ENCODE measurements around the gene SPPL2B.

The SPPL2B gene

DNA sequence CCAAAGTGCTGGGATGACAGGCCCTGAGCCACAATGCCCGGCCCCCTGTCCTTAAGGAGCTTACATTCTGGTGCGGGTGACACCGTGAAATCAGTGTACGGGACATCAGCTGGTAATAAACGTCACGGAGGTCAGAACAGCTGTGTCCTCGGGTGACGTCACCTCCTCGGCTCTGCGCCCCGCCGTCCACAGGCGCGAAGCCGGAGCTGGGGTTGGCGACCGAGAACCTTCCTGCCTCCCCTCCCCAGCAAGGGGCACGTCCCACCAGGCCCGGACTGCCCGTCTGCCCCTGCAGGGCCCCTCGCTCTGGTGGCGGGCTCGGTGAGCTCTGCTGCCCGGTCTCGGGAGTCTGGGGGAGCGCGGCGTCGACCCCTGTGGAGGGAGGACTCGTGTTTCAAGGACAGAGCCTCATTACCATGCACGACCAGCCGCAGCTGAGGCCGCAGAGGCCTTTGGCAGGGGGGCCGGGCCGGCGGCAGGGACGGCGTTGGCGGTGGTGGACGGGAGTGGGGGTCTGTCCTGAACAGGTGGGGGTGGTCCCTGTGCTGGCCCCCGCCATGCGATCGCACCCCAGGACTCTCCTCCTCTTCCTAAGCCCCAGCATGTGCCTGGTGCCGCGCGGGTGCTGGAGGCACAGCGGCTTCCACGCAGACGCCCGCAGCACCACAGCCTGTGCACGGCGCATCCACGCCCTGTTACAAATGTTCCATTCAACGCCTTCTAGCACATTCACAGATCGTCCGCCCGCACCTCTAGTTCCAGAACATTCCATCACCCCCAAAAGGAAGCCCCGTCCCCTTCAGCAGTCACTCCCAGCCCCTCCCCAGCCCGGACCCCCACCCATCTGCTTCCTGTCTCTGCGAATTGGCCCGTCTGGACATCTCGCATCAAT is 25.9 kb upstream of the SPPL2B start:
- DNase-seq: peak; percentile 37

DNA sequence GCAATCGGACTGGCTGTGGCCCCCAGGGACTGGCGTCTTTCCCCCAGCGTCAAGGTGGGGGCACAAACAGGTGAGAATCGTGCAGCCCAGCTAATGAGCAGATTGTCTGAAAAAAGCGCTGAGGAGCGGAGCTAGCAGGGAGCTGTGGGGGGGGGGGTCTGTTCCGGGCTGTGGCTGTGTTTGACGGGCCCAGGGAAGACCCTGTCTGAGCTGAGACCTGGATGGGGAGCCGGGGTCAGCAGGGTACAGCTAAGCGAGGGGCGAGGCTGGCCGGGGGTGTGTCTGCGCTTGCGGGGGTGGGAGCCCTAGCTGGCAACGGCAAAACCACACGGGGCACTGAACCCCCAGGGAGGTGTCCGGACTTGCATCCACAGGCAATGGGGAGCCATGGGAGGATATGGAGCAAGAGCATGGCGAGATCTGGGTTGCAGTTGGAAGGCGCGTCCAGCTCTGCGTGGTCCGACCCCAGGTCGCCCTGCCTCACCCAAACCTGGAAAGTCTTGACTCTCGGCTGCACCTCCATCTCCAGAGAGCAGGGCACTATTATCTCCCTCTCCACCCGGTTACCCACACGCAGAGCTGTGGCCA is 25.2 kb upstream of the SPPL2B start:
- DNase-seq: no peak

DNA sequence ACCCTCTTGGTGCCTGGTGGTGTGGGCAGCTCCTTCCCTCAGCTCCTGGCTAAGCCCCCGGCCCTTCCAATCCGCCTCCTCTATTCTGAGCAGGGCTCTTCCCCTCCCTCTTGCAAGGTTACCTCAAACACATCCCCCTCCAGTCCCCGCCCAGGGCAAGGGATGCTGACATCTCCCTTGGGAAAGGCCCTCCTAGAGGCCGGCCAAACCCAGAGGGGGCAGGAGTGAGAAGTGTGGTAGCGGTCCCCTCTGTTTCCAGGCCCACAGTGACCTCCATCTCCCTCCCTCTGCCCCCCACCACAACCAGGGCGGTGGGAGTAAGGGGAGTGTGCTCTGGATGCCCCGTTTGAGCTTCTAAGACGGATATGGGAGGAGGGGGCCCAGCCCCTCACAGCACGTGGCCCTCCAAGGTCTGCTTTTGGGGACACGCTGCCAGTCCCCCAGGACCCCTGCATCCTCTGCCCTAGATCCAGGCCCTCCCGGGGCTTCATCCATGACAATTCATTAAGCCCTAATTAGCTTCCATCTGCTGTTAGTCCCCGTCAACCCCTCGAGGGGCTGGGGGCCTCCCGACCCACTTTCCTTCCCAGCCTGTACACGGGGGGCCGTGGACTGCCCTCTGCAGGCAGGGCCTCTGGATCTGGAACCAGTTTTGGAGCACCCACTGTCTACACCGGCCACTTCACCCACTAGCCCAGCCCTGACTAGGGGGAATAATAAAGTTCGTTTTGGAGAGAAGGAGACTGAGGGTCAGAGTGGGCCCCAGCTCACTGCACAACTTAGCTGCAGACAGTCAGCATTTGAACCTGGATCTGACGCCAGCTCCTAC is 22.8 kb upstream of the SPPL2B start:
- no peak for DNase-seq

DNA sequence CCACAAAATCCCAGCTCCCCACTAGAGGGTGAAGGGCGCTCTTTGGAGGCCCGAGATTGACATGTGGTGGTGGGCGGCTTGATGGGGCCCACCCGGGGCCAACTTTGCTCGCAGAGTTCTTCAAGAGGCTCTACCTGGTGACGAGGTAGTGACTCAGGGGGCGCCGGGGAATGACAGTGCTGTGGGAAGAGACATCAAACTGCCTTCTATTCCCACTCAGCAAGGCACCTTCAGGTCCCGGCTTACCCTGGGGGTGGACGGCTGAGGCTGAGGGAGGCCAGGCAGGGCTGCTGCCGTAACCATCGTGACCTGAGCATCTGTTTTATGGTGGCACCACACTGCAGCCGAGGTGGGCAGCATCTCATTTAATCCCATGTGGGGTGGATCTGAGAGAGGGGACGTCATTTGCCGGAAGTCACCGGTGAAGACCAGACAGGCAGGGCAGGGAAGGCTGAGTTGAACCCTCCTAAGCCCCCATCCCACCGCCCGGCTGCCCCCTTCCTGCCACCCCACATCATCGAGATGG is 22.1 kb upstream of the SPPL2B start:
- DNase-seq: no peak

DNA sequence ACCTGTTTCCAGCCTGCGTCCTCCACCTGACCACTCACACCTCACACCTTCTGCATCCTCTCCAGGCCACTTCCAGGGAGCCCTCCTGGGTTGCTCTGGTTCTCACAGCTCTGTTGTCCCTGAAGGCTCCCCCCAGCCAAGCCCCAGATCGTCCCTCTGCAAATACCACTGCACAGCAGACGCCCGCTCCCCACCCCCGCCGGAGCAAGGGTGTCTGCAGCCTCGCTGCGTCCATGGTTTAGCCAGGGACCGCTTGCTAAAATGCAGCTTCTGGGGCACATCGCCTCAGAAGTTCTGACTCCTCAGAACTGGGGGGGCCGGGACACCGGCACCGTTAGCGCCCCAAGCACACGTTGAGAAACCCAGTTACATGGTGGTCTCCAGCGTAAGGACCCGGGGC is 21.5 kb upstream of the SPPL2B start:
- DNase-seq: no peak

DNA sequence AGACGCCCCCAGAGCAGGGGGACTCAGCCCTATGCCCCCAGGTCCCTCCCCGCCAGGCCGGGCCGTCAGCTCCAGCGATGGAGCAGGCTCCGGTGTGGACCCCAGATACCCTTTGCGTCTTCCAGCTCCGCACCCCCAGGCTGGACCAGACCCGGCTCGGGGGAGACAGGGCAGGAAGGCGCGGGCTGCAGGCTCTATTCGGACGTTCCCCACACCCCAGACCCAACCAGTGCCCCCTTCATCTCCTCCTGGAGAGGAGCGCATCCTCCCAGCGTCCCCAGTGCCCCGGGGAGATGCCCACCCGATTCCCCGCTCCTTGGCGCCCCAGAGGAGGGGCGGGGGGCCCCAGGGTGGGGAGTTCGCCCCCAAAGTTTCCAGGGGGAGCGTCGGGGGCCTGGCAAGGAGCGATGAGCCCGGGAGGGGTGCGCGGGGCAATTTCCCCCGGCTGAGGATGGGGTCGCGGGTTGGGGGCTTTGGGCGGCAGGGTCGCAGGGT is 20.9 kb upstream of the SPPL2B start:
- DNase-seq: no peak

DNA sequence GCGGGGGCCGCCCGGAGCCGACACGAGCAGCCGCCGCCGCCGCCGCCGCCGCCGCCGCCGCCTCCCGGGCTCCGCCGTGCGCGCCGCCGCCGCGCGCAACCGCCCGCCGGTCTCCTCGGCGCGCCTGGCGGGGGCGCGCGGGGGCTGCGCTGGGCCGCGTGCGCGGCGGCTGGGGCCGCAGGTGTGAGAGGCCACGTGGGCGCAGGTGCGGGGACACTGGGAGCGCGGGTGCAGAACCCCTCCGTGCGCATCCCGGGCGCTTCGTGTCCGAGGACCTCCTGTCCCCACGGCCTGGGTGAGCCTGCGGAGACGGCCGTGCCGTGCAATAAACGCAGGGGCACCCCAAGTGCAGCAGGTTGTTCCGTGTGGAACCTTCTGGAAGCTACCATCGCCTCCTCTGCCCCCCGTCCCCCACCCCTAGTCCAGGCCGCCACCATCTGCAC is 20.3 kb upstream of the SPPL2B start, which contains the start of gene LINGO3:
LINGO3 (minus strand) TSS at position 41 of the 443 bp plus-strand sequence. CDS start 16,378 bp downstream, outside the sequence.
- no peak for DNase-seq

DNA sequence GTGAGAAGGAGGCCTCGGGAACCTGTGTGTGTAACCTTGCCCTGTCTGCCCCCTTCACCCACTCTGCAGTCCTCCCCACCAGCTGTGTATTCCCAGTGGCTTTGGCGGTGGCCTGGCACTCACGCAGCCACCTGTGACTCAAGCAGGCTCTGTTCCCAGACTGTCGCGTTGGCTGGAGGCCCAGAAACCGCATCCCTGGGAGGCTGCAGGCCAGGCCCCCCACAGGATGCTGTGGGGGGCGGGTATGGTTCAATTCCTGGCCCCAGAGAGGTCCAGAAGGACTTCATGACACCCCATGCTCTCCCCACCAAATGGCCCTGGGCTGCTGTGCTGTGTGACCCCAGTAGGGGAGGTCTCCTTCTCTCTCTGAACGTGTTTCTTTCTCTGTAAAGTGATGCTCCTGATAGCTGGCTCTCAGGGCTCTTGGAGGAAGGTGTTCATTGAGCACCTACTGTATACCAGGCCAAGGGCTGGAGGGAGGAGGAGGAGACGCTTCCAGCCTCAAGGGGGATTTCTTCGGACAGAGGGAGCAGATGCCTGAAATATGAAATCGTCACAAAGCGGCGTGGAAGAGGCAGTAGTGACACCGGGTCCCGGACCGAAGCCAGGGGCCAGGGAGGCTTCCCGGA is 18.6 kb upstream of the SPPL2B start:
- no peak for DNase-seq

DNA sequence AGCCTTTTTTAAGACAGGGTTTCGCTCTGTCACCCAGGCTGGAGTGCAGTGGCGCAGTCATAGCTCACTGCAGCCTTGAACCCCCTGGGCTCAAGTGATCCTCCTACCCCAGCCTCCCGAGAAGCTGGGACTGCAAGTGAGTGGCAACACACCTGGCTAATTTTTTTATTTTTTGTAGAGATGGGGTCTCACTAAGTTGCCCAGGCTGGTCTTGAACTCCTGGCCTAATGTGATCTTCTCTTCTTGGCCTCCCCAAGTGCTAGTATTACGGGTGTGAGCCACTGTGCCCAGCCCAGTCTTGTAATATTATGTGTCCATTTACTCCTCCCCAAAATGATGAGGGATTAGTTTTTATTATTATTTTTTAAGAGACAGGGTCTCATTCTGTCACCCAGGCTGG is 17.4 kb upstream of the SPPL2B start:
- no peak for DNase-seq

DNA sequence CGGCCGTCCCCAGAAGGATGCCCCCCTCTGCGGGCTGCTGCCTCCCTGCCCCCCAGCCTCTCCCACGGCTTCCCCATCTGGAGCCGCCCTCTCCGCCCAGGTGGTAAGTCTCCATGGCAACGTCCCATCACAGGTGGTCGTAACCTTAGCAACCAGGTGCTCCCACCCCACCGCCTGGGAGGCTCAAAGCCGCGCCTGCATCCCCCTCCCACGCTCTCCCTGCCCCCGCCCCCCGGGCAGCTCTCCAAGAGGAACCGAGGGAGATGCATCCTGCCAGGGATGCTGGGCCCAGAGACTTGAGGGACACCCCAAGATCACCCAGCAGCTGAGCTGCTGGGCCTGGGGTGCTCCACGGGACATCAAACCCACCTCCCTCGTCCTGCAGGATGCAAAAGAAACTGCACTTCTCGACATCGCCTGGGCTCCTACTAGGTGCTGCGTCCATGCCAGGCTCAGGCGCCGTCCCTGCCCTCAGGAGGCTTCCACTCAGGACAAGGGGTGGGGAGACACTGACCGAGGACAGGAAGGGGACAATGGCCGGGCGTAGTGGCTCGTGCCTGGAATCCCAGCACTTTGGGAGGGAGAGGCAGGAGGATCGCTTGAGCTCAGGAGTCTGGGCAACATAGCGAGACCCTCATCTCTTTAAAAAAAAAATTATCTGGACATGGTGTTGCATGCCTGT is 15.5 kb upstream of the SPPL2B start:
- no peak for DNase-seq

DNA sequence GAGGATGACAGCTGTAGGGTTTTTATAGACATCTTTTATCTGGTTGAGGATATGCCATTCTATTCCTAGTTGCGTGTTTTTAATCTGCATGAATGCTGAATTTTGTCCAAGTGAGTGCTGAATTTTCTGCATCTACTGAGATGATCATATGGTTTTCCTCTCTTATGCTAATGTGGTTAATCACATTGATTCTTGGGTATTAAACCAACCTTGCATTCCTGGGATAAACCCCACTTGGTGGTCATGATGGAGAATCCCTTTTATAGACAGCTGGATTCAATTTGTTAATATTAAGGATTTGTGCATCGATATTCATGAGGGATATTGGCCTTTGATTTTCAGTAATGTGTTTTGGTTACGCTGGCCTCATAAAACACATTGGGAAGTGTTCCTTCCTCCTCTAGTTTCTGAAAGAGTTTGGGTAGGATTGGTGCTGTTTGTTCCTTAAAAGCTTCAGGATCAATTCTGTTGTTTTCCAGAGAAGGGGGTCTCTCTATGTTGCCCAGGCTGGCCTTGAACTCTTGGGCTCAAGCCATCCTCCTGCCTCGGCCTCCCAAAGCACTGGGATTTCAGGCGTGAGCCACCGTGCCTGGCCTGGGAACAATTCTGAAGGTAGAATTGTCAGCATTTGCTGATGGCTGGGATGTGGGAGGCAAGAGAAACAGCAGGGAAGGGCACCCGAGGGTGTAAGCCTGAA is 13.2 kb upstream of the SPPL2B start:
- DNase-seq: no peak

DNA sequence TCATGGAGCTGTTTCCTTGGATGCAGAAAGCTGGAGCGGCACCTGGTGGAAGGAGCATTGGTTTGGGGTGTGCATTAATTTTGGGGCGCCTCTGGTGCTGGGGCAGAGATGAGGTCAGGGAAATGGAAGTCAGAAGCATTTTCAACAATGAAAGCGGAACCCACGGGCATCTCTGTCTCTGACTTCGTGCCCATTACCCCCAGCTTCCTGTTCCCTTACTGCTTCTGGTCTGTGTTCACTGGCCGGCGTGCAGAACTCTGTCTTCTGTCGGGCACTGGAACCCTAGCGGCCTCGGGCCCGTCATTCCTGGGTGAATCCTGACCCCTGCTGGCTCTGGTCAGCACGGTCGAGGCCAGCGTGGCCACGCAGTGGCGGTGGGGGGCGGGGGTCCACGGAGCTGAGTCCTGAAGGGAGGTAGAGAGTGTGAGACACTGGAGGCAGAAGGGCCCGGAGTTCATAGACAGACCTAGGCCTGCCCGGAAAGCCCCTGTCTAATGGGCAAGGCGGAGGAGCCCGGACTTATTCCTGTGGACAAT is 12.6 kb upstream of the SPPL2B start:
- DNase-seq: peak; percentile 42

DNA sequence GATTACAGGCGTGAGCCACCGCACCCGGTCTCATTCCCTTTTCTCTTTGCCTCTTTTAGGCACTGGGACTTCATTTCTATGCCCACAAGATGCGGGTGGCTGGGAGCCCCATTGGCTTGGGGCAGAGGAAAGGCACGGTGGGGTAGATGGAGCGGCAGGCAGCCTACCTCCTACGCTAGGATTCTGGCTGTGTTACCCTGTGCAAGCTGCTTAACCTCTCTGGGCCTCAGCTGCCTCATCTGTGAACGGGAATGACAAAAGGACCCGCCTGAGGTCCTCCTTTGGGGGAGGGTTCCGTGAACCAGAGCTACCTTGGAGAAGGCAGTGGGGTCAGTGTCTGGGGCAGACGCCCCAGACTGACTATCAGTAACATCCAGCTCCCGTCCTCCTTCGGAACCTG is 11.2 kb upstream of the SPPL2B start:
- DNase-seq: no peak

DNA sequence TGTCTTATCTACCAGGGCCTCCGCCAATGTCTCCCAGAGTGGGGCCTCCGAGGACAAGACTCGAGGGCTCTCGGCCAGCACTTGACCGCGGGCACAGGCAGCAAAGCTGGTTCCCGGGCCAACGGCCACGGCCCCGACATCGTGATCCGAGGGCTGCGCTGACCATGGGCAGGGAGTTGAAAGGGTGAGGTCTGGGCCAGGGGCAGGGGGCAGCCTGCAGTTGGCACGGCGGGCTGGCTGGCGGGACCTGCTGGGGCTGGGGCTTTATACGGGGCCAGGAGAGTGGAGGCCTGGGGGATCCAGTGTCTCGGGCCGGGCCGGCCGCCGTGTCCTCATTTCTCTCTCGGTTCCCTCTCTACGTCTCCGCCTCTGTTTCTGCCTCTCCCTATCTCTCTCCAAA is 10.7 kb upstream of the SPPL2B start:
- no peak for DNase-seq

DNA sequence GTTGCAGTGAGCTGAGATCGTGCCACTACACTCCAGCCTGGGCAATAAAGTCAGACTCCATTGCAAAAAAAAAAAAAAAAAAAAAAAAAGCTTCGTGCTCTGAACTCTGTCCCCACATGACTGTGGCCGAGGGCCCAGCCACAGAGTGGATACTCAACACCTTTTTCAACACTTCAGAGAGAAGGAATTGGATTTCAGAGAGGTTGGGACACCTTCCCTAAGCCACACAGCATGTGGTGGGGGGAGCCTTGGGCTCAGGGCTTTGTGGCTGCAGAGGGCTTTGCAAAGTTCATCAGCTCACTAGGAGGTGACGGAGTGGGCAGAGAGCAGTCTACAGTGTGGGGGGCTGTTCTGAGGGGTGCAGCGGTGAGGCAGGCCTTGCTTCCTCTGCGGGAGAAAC is 9.6 kb upstream of the SPPL2B start:
- DNase-seq: no peak

DNA sequence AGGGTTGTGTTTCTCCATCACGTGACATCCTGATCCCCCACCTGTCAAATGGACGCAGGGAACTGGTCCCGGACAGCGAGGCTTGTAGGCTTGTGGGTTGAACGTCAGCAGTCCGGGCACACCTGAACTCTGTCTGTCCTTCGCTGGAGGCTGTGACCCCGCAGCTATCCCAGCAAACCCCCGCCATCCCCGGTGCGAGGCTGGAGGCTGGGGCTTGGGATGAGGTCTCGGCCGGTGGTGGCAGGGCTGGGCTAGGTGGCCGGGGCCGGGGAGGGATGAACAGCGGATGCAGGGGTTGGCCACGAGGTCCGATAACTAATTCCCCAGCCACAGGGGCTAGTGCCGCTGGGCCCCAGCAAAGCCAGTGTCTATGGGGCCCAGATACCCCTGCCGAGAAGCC is 8.9 kb upstream of the SPPL2B start:
- no peak for DNase-seq

DNA sequence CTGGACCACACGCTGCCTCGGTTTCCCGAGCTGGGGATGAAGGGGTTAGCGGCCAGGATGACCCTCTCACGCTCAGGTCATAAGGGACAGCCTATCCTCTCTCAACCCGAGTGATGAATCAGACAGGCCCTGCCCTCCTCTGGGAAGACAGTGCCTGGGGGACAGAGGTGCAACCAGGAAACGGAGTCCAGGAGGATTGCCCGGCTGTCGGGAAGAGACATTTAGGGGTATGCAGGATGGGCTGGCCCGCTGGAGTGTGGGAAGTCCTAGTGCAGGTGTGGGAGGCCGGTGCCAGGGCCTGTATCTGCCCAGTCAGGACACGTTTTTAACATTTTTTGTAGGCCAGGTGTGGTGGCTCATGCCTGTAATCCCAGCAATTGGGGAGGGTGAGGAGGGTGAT is 8.4 kb upstream of the SPPL2B start:
- DNase-seq: no peak

DNA sequence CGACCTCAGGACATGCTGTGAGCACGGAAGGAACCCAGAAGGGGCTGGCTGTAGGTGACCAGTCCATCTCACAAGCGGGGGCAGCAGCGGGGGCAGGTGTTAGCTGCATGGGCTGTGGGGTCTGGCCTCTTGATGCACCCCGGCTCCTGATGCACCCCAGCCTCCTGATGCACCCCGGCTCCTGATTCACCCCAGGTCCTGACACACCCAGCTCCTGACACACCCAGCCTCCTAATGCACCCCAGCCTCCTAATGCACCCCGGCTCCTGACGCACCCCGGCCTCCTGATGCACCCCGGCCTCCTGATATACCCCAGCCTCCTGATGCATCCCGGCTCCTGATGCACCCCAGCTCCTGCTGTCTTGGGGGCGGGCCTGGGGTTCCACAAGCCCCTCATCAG is 7.5 kb upstream of the SPPL2B start:
- DNase-seq: no peak

DNA sequence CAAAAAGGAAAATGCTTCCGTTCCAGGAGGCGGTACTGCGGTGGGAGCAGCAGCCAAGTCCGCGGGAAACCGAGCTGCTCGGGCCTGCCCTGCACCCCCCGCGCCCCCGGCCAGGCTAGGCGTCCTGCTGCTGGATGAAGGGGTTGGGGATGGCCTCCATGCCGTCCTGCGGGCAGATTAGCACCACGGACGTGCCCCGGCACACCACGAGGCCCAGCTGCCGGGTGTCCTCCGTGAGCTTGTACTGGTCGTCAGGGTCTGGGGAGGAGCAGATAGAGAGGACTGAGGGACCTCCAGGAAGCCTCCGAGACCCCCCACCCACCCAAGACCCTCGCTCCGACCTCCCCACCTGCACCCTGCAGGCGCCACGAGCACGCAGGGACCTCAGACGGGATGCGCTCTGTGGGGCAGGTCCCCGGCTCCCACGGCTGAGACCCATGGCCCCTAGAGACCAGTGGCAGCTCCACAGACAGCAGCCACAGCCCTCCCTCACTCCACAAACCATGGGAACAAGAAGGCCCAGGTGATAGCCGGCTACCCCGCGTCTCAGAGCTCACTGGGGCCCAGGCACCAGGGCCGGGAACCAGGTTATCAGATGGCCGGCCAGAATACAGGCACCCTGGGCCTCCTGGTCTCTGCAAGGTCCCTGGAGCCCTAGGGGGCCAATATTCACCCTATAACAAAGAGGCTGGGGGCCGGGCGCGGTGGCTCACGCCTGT is 6.8 kb upstream of the SPPL2B start:
- no peak for DNase-seq

DNA sequence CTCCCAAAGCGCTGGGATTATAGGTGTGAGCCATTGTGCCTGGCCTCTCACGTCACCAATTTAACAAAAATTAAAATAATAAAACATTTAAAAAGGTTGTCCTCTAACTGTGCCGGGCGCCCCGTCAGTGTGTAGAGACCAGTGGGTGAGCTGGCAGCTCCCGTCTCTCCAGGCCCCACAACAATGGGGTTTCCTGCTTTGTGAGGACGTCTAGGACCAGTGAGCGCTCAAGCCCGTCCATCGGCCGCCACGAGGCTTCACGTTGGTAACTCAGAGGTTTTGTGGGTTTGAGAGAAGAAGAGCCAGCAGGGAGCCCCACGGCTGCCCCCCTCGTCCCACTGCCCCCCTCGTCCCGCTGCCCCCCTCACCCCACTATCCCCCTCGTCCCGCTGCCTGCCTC is 4.8 kb upstream of the SPPL2B start:
- DNase-seq: no peak

Data from CD4-positive, alpha-beta T cell treated with Interleukin-17A for 4 hours (primary cell).